ENCODE results near the gene RAB3D.

RAB3D gene

GRCh38 chr19:11286312-11286974 lies 53.0 kb downstream of the RAB3D start:
- TF ChIP-seq CTCF (IDR thresholded peaks at IDR 0.05; ENCODE audit: borderline replicate concordance, control extremely low read depth, extremely low read depth, insufficient read depth, missing control alignments) = no peak
- in situ Hi-C loops (cut with MboI; ENCODE audit: low sequenced_read_pairs, unreplicated experiment) = no loop called here
- DNase-seq (ENCODE audit: low spot score) = peak; percentile 31

- TF ChIP-seq CTCF (IDR thresholded peaks at IDR 0.05; ENCODE audit: borderline replicate concordance, control extremely low read depth, extremely low read depth, insufficient read depth, missing control alignments) = no peak
- in situ Hi-C loops (cut with MboI; ENCODE audit: low sequenced_read_pairs, unreplicated experiment) = no loop called here
- no peak for DNase-seq (ENCODE audit: low spot score)
These were observed 54.9 kb downstream of the RAB3D start for GRCh38 chr19:11284515-11284914.

GRCh38 chr19:11281356-11282049 lies 58.0 kb downstream of the RAB3D start:
- DNase-seq (ENCODE audit: low spot score) = no peak
- in situ Hi-C loops (cut with MboI; ENCODE audit: low sequenced_read_pairs, unreplicated experiment) = no loop called here
- no peak for TF ChIP-seq CTCF (IDR thresholded peaks at IDR 0.05; ENCODE audit: borderline replicate concordance, control extremely low read depth, extremely low read depth, insufficient read depth, missing control alignments)

- no peak for TF ChIP-seq CTCF (IDR thresholded peaks at IDR 0.05; ENCODE audit: borderline replicate concordance, control extremely low read depth, extremely low read depth, insufficient read depth, missing control alignments)
- DNase-seq (ENCODE audit: low spot score) = peak; percentile 74
- in situ Hi-C loops (cut with MboI; ENCODE audit: low sequenced_read_pairs, unreplicated experiment) = no loop called here
These were observed 59.8 kb downstream of the RAB3D start for GRCh38 chr19:11279505-11280236.

GRCh38 chr19:11278670-11279069 lies 60.8 kb downstream of the RAB3D start:
- in situ Hi-C loops (cut with MboI; ENCODE audit: low sequenced_read_pairs, unreplicated experiment) = no loop called here
- TF ChIP-seq CTCF (IDR thresholded peaks at IDR 0.05; ENCODE audit: borderline replicate concordance, control extremely low read depth, extremely low read depth, insufficient read depth, missing control alignments) = no peak
- no peak for DNase-seq (ENCODE audit: low spot score)

GRCh38 chr19:11274533-11275086 lies 64.8 kb downstream of the RAB3D start:
- no peak for DNase-seq (ENCODE audit: low spot score)
- no peak for TF ChIP-seq CTCF (IDR thresholded peaks at IDR 0.05; ENCODE audit: borderline replicate concordance, control extremely low read depth, extremely low read depth, insufficient read depth, missing control alignments)
- in situ Hi-C loops (cut with MboI; ENCODE audit: low sequenced_read_pairs, unreplicated experiment) = no loop called here

All from GM13976 (cell line).